PC-3 (cell line): ENCODE measurements around the gene TOP2B. TPM values are rescaled to one million over a fixed set of nuclear protein-coding genes. Genes with fewer than 3 reads are reported as not detected.

Experiments used
- ATAC-seq: fragments of 200-7000 bp; cut with Tn5 transposase; 2 replicates; pipeline ENCODE4 v1.9.1; 2020; ENCODE audit warnings: mild to moderate bottlenecking, moderate library complexity
- BruUV-seq: library from RNA; stranded (reverse); fragments of 400-500 nt; replicated peaks from 2 replicates; lab custom pipeline; 2021; lab: Mats Ljungman, UMichigan
- CTCF ChIA-PET: fragments of 300-600 bp; sonication (Branson Sonifier 250); formaldehyde crosslinking; loops from one replicate; lab custom pipeline; 2022; ENCODE audit warnings: antibody characterized with exemption; lab: Charles Lee
- POLR2A ChIA-PET: fragments of 300-600 bp; sonication (Branson Sonifier 250); formaldehyde crosslinking; loops from one replicate; lab custom pipeline; 2022; ENCODE audit warnings: antibody characterized with exemption; ENCODE audit not compliant: unreplicated experiment; lab: Charles Lee
- DNase-seq: peaks from one replicate; pipeline ENCODE4 v3.0.0-alpha.2; 2015
- H2AFZ ChIP-seq: fragments of 300-600 bp; sonication (generic); 2 replicates; pipeline ENCODE4 v1.6.0; 2016; ENCODE audit warnings: antibody characterized with exemption, low read length
- H3F3A ChIP-seq: fragments of 300-600 bp; sonication (generic); one replicate; pipeline ENCODE4 v1.6.0; 2017; ENCODE audit warnings: antibody characterized with exemption, low read length, control low read depth, mild to moderate bottlenecking; ENCODE audit not compliant: unreplicated experiment
- H3K27ac ChIP-seq: fragments of 300-600 bp; sonication (generic); 2 replicates; pipeline ENCODE4 v1.5.1; 2016; ENCODE audit warnings: mild to moderate bottlenecking, low read length
- H3K27me3 ChIP-seq: fragments of 300-600 bp; sonication (generic); 2 replicates; pipeline ENCODE4 v1.6.1; 2016; ENCODE audit warnings: low read length, mixed read lengths
- H3K36me3 ChIP-seq: fragments of 300-600 bp; sonication (generic); 2 replicates; pipeline ENCODE4 v1.6.1; 2016; ENCODE audit warnings: low read depth, mixed run types, low read length, mixed read lengths
- H3K4me1 ChIP-seq: fragments of 300-600 bp; sonication (generic); 2 replicates; pipeline ENCODE4 v1.5.1; 2016; ENCODE audit warnings: low read length; ENCODE audit not compliant: insufficient read depth
- H3K4me2 ChIP-seq: fragments of 300-600 bp; sonication (generic); 2 replicates; pipeline ENCODE4 v1.6.0; 2016; ENCODE audit warnings: low read length
- H3K4me3 ChIP-seq: fragments of 300-600 bp; sonication (generic); 2 replicates; pipeline ENCODE4 v1.5.1; 2016; ENCODE audit warnings: mild to moderate bottlenecking, low read length, mixed read lengths
- H3K79me2 ChIP-seq: fragments of 300-600 bp; sonication (generic); 2 replicates; pipeline ENCODE4 v1.6.1; 2017; ENCODE audit warnings: low read length, mixed read lengths
- H3K9ac ChIP-seq: fragments of 300-600 bp; sonication (generic); 2 replicates; pipeline ENCODE4 v1.6.0; 2016; ENCODE audit warnings: mild to moderate bottlenecking, low read length
- H3K9me2 ChIP-seq: fragments of 300-600 bp; sonication (generic); replicated peaks from 2 replicates; pipeline ENCODE4 v1.6.1; 2016; ENCODE audit warnings: mixed run types, low read length, mixed read lengths
- H3K9me3 ChIP-seq: fragments of 300-600 bp; sonication (generic); 2 replicates; pipeline ENCODE4 v1.6.1; 2016; ENCODE audit warnings: low read length, mixed read lengths
- H4K20me1 ChIP-seq: fragments of 300-600 bp; sonication (generic); 2 replicates; pipeline ENCODE4 v1.6.1; 2016; ENCODE audit warnings: low read length, mixed read lengths
- CTCF ChIP-seq: fragments of 300-600 bp; sonication (generic); conservative IDR thresholded peaks from 2 replicates; pipeline ENCODE4 v1.5.1; 2017; ENCODE audit warnings: antibody characterized with exemption, low read depth, mild to moderate bottlenecking, low read length
- EZH2 ChIP-seq: fragments of 300-600 bp; sonication (generic); IDR thresholded peaks from one replicate; pipeline ENCODE4 v1.6.1; 2017; ENCODE audit warnings: antibody characterized with exemption, mild to moderate bottlenecking, low read length; ENCODE audit not compliant: unreplicated experiment
- EZH2phosphoT487 ChIP-seq: fragments of 300-600 bp; sonication (generic); IDR thresholded peaks from 2 replicates; pipeline ENCODE4 v1.6.1; 2018; ENCODE audit warnings: mild to moderate bottlenecking, antibody characterized with exemption, low read length, borderline replicate concordance
- intact Hi-C: fragments of 100-400 bp; cut with micrococcal nuclease; formaldehyde crosslinking; loops from 2 replicates; pipeline ENCODE4 v1.9.0; 2023
- total RNA-seq: library from RNA; depleted of rRNA; stranded (reverse); fragments of >200 nt; gene quantifications from 2 replicates; pipeline ENCODE4 v1.2.3, GENCODE V29; 2014

The TOP2B gene
- total RNA-seq, 1 experiment from 2014 or later, result 79.0 TPM

GRCh38 chr3:25610779-25611178 is 53.9 kb downstream of the TOP2B start:
- Histone ChIP-seq H3K9me3 (no peaks in the 10 kb centered on the region), H3K36me3 (peaks cover 43% of the 10 kb centered on the region; the same call in 1 of the 2 replicates), H3F3A (no peaks in the 10 kb centered on the region), H3K79me2 (no peaks in the 10 kb centered on the region), H3K9ac (no peak overlapping the region), H4K20me1 (peaks cover under 1% of the 10 kb centered on the region; the same call in 1 of the 2 replicates), H3K4me2 (no peak overlapping the region), H2AFZ (no peak overlapping the region), H3K4me3 (no peak overlapping the region), H3K4me1 (no peaks in the 10 kb centered on the region), H3K27me3 (no peaks in the 10 kb centered on the region), H3K27ac (no peak overlapping the region), H3K9me2 (no peaks in the 10 kb centered on the region)
- POLR2A ChIA-PET, result no interaction called here
- CTCF ChIA-PET, result no interaction called here
- DNase-seq, result no peak
- ATAC-seq, result no peak
- intact Hi-C loops, result no loop called here
- no peak for TF ChIP-seq EZH2phosphoT487
- TF ChIP-seq EZH2, result no peak
- TF ChIP-seq CTCF, result no peak
- BruUV-seq, result no TSS peak

GRCh38 chr3:25610167-25610566 is 54.5 kb downstream of the TOP2B start:
- no peaks in the 10 kb centered on the region for H3K9me3 ChIP-seq
- no peak overlapping the region for H3K4me2 ChIP-seq
- POLR2A ChIA-PET, result no interaction called here
- intact Hi-C loops, result no loop called here
- H3K27me3 ChIP-seq, result no peaks in the 10 kb centered on the region
- H3F3A ChIP-seq, result no peaks in the 10 kb centered on the region
- no TSS peak for BruUV-seq
- H3K9ac ChIP-seq, result no peak overlapping the region
- H4K20me1 ChIP-seq, result peaks cover 6% of the 10 kb centered on the region; the same call in 1 of the 2 replicates
- no peak for TF ChIP-seq CTCF
- peaks cover 49% of the 10 kb centered on the region; the same call in 1 of the 2 replicates for H3K36me3 ChIP-seq
- CTCF ChIA-PET, result no interaction called here
- no peaks in the 10 kb centered on the region for H3K4me1 ChIP-seq
- no peak for DNase-seq
- H3K27ac ChIP-seq, result no peak overlapping the region
- H3K79me2 ChIP-seq, result no peaks in the 10 kb centered on the region
- H2AFZ ChIP-seq, result no peak overlapping the region
- H3K9me2 ChIP-seq, result no peaks in the 10 kb centered on the region
- no peak overlapping the region for H3K4me3 ChIP-seq
- no peak for ATAC-seq

GRCh38 chr3:25604107-25604805 is 60.5 kb downstream of the TOP2B start:
- Histone ChIP-seq H2AFZ (no peak overlapping the region), H4K20me1 (peaks cover 6% of the 10 kb centered on the region; the same call in 1 of the 2 replicates), H3K9me3 (no peaks in the 10 kb centered on the region), H3K9me2 (no peaks in the 10 kb centered on the region), H3K36me3 (peaks cover 32% of the 10 kb centered on the region), H3K4me1 (0 out of 2 replicates have a peak, but pooled peaks cover 7% of the 10 kb centered on the region), H3K27ac (no peak overlapping the region), H3K79me2 (no peaks in the 10 kb centered on the region), H3K27me3 (no peaks in the 10 kb centered on the region), H3F3A (no peaks in the 10 kb centered on the region), H3K4me3 (no peak overlapping the region), H3K4me2 (no peak overlapping the region), H3K9ac (no peak overlapping the region)
- no TSS peak for BruUV-seq
- POLR2A ChIA-PET, result no interaction called here
- TF ChIP-seq CTCF (no peak), EZH2 (no peak), EZH2phosphoT487 (no peak)
- ATAC-seq (peak; percentile 77), DNase-seq (peak; percentile 37)
- intact Hi-C loops, result no loop called here
- CTCF ChIA-PET, result no interaction called here
